Ramos (cell line): ENCODE measurements around the gene LAD1.

Source experiments
- in situ Hi-C: fragments of 300-500 bp; cut with MboI; formaldehyde crosslinking; loops from one replicate; pipeline ENCODE4 v1.14.3; 2022; ENCODE audit warnings: low sequenced_read_pairs; ENCODE audit not compliant: unreplicated experiment

The LAD1 gene

GRCh38 chr1:201370500-201370899 lies 28.6 kb downstream of the LAD1 start:
- in situ Hi-C loops, result no loop called here

DNA sequence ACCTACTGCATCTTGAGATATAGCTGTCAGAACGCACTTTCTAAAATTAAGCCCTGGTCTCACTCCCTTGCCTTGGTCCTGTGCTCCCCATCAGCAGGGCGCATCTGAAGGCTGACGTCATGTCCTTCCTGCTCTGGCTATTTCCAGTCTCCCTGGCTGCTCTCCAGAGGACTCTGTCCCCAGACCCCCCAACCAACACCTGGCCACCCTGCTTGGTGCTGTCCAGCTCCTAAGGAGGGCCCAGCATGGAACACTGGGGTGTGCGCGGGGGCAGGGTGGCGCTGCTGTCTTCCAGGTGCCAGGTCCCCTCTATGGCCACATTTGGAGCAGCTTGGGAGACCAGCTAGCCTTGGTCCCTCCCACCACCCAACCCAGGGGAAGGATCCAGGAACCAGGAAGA lies 29.9 kb downstream of the LAD1 start:
- in situ Hi-C loops, result no loop called here

- in situ Hi-C loops, result no loop called here
Observed at GRCh38 chr1:201366696-201367095, 32.4 kb downstream of the LAD1 start.

DNA sequence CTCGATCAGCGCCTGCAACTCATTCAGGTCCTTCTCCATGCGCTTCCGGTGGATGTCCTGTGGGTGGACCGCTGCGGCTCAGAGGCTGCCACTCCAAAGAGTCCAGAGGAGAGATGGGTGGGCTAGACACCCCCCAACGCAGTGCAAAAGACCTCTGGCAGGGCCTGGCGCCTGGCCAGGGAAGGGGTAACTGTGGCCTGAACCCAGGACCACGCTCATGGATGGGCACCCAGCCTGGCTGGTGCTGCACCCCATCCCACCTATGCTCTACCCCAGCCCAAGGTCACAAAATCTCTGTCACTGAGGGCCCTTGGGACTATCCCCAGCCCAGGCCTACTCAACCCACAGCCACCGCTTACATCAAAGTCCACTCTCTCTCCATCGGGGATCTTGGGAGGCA lies 33.9 kb downstream of the LAD1 start:
- in situ Hi-C loops, result no loop called here

GRCh38 chr1:201364808-201365105 lies 34.4 kb downstream of the LAD1 start:
- in situ Hi-C loops, result no loop called here

DNA sequence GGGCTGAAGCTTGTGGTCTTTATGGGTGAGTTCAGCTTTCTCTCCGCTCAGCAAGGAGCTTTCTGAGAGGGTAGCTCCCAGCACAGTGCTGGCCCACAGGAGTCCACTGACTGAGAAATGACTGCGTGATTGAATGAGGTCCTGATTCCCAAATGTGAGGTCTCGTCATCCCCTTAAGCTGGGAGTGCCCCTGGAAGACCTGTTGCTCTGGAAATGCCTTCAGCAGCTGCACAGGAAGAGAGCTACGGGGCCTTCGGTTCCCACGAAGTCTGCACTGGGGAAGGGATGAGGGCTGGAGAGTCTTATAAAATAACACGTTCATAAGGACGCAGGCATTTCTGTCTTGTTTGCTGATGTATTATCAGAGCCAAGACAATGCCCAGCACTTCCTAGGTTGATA lies 35.7 kb downstream of the LAD1 start:
- in situ Hi-C loops, result no loop called here

DNA sequence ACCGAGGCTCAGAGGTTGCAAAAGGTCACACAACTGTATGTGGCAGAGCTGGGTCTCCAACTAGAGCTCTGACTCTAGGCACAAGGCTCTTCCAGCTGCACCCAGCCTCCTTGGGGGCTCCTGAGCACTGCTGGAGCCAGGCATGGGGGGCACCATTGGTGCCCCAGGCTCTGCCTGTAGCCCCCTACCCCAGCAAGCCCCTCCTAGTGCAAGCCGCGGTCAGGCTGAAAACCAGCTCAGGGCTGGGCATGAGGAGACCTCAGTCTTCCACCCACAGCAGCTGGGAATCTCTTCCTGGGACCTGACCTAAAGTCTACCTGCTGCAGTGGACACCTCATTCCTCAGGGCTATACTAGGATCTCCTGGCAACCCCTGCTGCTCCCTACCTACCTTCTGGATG lies 36.2 kb downstream of the LAD1 start:
- in situ Hi-C loops, result no loop called here

- in situ Hi-C loops, result no loop called here
Observed at GRCh38 chr1:201361652-201362504, 37.2 kb downstream of the LAD1 start.

- in situ Hi-C loops, result no loop called here
Observed at GRCh38 chr1:201360901-201361651, 38.0 kb downstream of the LAD1 start.

- in situ Hi-C loops, result no loop called here
Observed at GRCh38 chr1:201360486-201360885, 38.6 kb downstream of the LAD1 start.

DNA sequence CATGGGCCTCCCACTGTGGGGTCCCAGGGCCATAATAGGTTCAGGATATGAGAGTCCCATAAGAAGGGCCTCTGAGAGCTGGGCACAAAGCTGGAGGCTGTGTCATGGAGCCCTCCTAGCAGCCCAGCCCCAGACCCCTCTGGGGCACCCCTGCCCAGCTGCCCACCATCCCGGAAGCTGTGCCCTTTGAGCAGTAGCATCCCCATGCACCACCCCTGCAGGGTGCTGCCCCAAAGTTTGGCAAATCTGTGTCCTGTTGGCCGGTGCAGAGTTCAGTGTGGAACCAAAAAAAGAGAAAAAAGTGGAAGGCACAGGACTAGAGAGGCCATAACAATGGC lies 39.3 kb downstream of the LAD1 start:
- in situ Hi-C loops, result no loop called here

GRCh38 chr1:201359031-201359872 lies 39.9 kb downstream of the LAD1 start:
- in situ Hi-C loops, result no loop called here

GRCh38 chr1:201358596-201358995 lies 40.5 kb downstream of the LAD1 start:
- in situ Hi-C loops, result no loop called here

- in situ Hi-C loops, result no loop called here
Observed at GRCh38 chr1:201357636-201358348, 41.3 kb downstream of the LAD1 start.

GRCh38 chr1:201357211-201357610 lies 41.9 kb downstream of the LAD1 start:
- in situ Hi-C loops, result no loop called here

- in situ Hi-C loops, result no loop called here
Observed at GRCh38 chr1:201356701-201357100, 42.4 kb downstream of the LAD1 start.

- in situ Hi-C loops, result no loop called here
Observed at GRCh38 chr1:201356236-201356635, 42.9 kb downstream of the LAD1 start.

- in situ Hi-C loops, result no loop called here
Observed at GRCh38 chr1:201355471-201355870, 43.7 kb downstream of the LAD1 start.

- in situ Hi-C loops, result no loop called here
Observed at GRCh38 chr1:201354901-201355295, 44.2 kb downstream of the LAD1 start.

GRCh38 chr1:201354151-201354900 lies 44.8 kb downstream of the LAD1 start:
- in situ Hi-C loops, result no loop called here
